ENCODE results near the gene HEATR3. TPM values are rescaled to one million over a fixed set of nuclear protein-coding genes. Genes with fewer than 3 reads are reported as not detected.

Gene HEATR3
- total RNA-seq, 1 donor from 2014 or later: 23.7 TPM

GRCh38 chr16:50046853-50047252, 18.9 kb upstream of the HEATR3 start:
- intact Hi-C loops (cut with DNase I): no loop called here
- ATAC-seq: no peak
- DNase-seq (ENCODE audit: low spot score): no peak

DNA sequence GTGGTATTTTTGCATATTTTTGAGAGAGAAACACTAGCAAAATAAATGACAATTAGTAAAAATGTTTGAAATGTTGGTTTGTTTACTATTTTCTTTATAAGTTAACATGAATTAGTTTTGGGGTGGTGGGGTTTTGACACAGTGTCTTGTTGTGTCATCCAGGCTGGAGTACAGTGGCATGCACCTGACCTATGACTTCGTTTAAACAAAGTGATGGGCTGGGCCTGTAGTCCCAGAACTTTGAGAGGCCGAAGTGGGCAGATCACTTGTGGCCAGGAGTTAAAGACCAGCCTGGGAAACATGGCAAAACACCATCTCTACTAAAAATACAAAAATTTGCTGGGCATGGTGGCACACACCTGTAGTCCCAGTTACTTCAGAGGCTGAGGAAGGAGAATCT, 17.9 kb upstream of the HEATR3 start:
- ATAC-seq: no peak
- intact Hi-C loops (cut with DNase I): no loop called here

DNA sequence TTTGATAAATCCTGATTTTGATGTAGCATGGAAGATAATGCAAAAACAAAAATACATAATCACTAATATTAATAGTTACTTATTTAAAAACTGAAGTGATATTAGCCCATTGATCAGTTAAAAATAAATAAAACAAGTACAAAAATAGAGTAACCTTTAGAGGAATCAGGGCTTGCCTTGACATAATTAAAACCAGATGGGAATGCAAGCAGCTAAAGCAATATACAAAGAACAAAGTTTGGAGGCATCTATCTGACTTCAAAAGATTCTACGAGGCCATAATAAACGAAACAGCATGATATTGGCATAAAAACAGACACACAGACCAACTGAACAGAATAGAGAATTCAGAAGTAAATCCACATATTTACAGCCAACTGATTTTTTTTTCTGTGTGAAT, 15.0 kb upstream of the HEATR3 start:
- ATAC-seq: no peak

More for the DNA sequence above, 17.9 kb upstream of the HEATR3 start:
- no peak for DNase-seq (ENCODE audit: low spot score)

DNA sequence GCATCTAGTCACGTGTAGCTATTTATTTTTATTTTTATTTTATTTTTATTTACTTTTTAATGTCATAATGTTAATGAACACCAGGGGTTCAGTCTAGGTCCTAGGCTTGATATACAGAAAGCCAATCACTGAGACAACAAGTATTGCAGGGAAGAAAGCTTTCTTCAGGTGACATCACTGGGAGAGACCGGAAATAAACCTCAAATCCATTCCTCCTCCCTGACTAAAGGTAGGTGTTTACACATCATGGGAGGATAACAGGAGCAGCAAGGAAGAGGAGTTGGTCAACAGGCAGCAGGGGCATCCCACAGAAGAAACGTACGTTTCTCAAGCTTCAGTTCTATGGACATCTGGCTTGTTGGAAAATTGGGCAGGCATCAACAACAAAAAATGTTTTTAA, 9.5 kb upstream of the HEATR3 start:
- ATAC-seq (no peak), DNase-seq (ENCODE audit: low spot score) (no peak)
- intact Hi-C loops (cut with DNase I): no loop called here

More for the DNA sequence above, 15.0 kb upstream of the HEATR3 start:
- intact Hi-C loops (cut with DNase I): no loop called here
- DNase-seq (ENCODE audit: low spot score): no peak

- intact Hi-C loops (cut with DNase I): no loop called here
- DNase-seq (ENCODE audit: low spot score) (no peak), ATAC-seq (no peak)
These were observed 7.5 kb upstream of the HEATR3 start for GRCh38 chr16:50058091-50058771.

- intact Hi-C loops (cut with DNase I): no loop called here
- DNase-seq (ENCODE audit: low spot score) (no peak), ATAC-seq (no peak)
These were observed 6.7 kb upstream of the HEATR3 start for GRCh38 chr16:50059111-50059510.

DNA sequence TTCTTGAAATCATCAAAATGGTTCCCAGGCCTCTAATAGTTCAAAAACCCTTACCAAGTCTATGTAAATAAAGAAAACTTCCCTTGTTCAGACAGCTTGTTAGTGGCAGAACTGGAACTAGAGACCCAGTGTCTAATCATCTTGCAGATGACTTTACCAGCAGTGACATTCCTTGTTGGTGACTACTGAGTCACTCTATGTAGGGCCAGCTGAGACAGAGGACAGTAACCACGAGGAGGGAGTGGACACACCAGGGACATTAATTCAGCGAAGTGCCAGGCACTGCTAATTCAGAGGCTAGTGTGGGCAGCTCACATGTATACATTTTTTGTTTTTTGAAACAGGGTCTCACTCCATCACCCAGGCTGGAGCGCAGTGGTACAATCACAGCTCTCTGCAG, 6.1 kb upstream of the HEATR3 start:
- DNase-seq (ENCODE audit: low spot score) (no peak), ATAC-seq (no peak)
- intact Hi-C loops (cut with DNase I): no loop called here

DNA sequence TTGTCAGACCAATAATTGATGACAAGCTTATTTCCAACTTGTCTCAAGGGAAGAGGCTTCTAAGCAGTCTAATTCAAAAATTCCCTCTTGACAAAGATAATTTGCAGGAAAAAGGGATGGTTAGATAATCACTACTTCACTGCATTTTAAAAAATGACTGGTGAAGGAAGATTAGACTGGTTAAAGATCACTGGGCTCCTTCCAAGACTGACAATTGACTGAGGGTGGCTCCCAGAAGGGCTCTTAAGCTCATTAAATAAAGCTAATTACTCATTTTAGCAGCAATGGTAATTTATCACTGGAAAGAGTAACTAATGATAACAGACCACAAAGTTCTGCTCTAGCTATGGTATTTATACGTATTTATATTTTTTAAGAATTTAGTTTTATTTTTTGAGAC, 4.4 kb upstream of the HEATR3 start:
- no peak for ATAC-seq
- intact Hi-C loops (cut with DNase I): no loop called here

DNA sequence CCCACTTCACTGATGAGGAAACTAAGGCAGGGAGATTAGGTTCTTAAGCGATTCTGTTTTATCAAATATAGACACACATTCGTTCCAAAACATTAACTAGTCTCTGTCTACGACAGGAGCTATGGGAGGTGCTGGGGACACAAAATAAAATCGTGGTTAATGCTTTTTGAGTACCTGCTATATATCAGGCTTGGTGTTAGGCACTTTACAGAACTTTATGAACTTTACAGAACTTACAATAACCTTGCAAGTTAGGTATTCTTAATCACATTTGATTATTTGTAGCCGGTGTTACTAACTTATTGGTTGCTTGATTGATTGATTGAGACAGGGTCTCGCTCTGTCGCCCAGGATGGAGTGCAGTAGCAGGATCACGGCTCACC, 538 bp upstream of the HEATR3 start:
- ATAC-seq (no peak), DNase-seq (ENCODE audit: low spot score) (no peak)
- intact Hi-C loops (cut with DNase I): no loop called here

More for the DNA sequence above, 4.4 kb upstream of the HEATR3 start:
- no peak for DNase-seq (ENCODE audit: low spot score)

GRCh38 chr16:50066482-50067289, 916 bp downstream of the HEATR3 start:
- no peak for ATAC-seq
- intact Hi-C loops (cut with DNase I): no loop called here
- DNase-seq (ENCODE audit: low spot score): no peak

DNA sequence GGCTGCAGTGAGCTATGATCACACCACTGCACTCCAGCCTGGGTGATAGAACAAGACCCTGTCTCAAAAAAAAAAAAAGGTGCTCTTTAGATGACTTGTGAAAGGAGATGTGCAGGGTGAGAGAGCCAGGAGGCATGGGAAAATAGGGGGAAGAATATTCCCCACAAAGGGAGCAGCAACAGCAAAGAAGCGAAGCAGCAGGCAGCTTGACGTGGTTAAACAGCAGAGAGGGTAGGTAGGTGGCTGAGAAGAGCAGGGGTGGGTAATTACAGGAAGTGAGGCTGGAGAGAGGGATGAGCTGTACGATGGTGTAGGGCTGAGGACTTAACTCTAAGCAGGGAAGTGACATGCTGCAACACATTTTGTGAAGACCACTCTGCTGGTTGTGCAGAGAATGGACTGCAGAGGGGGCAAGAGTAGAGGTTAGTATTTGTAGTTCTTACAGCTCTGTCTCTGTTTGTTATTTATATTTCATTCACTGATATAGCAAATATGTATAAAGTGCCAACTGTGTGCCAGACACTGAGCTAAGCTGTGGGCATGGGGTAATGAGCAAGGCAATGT, 1.6 kb downstream of the HEATR3 start:
- ATAC-seq (no peak), DNase-seq (ENCODE audit: low spot score) (no peak)
- intact Hi-C loops (cut with DNase I): no loop called here

- no peak for DNase-seq (ENCODE audit: low spot score)
- no peak for ATAC-seq
- intact Hi-C loops (cut with DNase I): no loop called here
These were observed 2.8 kb downstream of the HEATR3 start for GRCh38 chr16:50068550-50068949.

DNA sequence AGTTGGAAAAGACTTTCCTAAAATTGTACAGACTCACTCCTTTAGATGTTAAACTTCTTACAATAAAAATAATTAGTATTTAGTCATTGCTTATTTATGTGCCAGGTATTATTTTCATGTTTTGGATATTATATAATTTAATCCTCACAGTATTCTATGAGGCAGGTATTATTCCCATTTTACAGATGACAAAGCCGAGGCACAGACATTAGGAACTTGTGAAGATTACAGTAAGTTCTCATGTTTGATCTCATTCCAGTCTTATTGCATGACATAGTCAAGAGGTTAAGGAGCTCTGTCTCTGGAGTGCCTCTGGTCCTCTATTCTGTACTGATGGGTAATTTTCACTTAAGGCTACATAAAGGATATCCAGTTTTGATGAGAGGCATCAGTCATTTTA, 3.3 kb downstream of the HEATR3 start:
- intact Hi-C loops (cut with DNase I): no loop called here
- DNase-seq (ENCODE audit: low spot score) (no peak), ATAC-seq (no peak)

- ATAC-seq (no peak), DNase-seq (ENCODE audit: low spot score) (no peak)
These were observed 5.4 kb downstream of the HEATR3 start for GRCh38 chr16:50071075-50071671.

DNA sequence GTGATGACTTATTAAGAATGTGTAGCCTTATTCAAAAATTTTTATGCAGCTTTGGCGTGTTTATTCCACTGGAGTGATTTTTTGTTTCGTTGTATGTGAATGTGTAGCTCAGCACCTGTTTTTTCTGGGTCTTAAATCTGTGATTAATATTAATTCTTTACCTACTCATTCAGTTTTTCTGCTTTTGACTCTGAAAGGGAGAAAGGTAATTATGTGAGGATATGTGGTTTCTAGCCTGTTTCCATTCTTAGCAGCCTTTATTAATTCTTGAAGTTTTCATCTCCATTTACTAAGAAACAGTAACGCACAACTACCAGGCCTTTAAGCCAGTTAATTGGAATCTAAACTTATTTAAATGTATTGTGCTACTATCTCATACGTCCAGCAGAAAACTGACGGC, 7.0 kb downstream of the HEATR3 start:
- intact Hi-C loops (cut with DNase I): no loop called here
- ATAC-seq (no peak), DNase-seq (ENCODE audit: low spot score) (no peak)

More at GRCh38 chr16:50071075-50071671, 5.4 kb downstream of the HEATR3 start:
- intact Hi-C loops (cut with DNase I): no loop called here

DNA sequence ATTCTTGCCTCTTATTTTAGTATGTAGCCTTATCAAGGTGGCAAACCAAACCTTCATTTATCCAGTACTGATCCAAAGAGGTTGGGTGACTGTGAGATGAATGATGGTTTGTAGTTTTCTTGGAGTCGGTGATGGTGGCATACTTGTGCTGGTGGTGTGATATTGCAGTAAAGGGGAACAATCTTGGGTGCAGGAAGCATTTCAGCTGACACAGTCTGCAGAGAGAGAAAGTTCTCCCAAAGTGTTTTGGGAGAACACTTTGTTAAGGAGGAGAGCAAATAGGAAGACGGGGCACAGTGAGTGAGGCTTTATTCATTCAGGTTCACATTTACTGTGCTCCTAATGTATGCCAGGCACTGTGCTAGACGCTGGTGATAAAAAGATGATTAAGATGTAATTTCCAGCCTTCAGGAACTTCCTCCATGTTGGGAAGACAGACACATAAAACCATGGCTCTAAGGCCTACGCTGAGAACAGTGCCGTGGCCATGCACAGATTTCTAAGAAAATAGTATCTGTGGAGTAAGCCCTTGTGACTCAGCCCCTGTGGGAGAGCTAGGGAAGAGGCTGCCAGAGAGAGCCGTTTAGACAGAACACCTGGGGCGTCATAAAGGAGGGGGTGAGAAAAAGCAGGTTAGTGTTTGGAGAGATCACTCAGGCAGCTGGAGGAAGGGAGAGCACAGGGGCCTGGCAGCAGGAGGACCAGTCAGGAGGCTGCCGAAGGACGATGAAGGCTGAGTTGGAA, 13.8 kb downstream of the HEATR3 start:
- no peak for DNase-seq (ENCODE audit: low spot score)
- intact Hi-C loops (cut with DNase I): no loop called here
- no peak for ATAC-seq

DNA sequence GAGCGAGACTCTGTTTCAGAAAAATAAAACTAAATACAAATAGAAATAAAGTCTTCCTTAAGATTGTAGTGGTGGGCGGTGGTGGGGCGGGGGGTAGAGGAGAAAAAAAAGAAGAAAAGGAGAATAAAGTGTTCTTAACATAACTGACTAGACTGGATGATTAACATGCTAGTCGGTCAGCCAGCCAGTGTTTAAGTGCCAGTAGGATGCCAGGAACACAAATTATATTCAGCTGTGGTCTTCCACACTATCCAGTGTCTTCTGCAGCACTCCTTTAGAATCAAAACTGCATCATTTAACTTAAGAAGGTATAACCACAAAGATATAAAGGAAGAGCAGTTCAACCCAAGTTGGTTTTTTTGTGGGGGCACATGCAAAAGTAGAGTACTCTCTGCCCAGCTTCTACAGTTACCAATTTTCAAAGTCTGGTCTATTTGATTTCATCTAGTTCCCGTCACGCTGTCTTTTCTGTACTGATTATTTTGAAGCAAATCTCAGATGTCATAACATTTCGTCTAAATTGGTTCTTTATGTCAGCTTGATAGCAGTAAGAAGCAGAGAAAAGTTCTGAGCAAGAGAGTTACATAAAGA, 15.8 kb downstream of the HEATR3 start:
- DNase-seq (ENCODE audit: low spot score): no peak
- no peak for ATAC-seq
- intact Hi-C loops (cut with DNase I): no loop called here

- intact Hi-C loops (cut with DNase I): no loop called here
- ATAC-seq (no peak), DNase-seq (ENCODE audit: low spot score) (no peak)
These were observed 18.2 kb downstream of the HEATR3 start for GRCh38 chr16:50083996-50084395.

DNA sequence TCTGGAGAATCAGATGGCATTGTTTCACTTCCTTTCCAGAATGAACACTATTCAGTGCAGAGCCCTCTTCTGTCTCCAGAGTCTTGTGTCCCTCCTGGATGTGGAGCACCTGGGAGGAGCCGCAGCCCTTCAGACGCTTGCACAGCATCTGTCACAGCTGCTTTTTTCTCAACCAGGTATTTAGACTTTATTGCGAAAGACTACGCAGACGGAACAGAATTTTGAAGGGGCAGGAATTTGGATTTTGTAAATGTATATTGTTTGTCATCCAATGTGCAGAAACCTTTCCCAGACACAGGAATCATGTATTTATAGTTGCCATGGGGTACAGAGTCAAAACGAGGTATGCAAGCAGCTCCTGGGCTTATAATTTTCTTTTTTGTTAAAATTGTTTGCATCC, 20.4 kb downstream of the HEATR3 start:
- intact Hi-C loops (cut with DNase I): no loop called here
- no peak for ATAC-seq
- no peak for DNase-seq (ENCODE audit: low spot score)
